Heart right ventricle (tissue), 16 donors: ENCODE results near the gene PCDH17. TPM values are rescaled to one million over a fixed set of nuclear protein-coding genes. Genes with fewer than 3 reads are reported as not detected.

Experiments
- ATAC-seq, 8 donors: fragments of 200-7000 bp; cut with Tn5 transposase; one replicate each; pipeline ENCODE4 v1.9.1; 2020; ENCODE audit warnings: mild to moderate bottlenecking in 8 of 8, moderate library complexity in 8 of 8, moderate number of reproducible peaks in 1 of 8
- DNase-seq, 2 donors: peaks; one replicate each; pipeline ENCODE4 v3.0.0-alpha.2; 2020
- H3K27ac ChIP-seq, 10 donors: fragments of 200-600 bp; sonication (generic) in 2 of 10; one replicate each; pipeline versions ENCODE4 v1.5.0 to v1.8.0; 2020 to 2022; ENCODE audit warnings: mild to moderate bottlenecking in 3 of 10
- H3K27me3 ChIP-seq, 7 donors: fragments of 200-600 bp; one replicate each; pipeline ENCODE4 v1.8.0; 2021 to 2022; ENCODE audit warnings: mild to moderate bottlenecking in 2 of 7
- H3K36me3 ChIP-seq, 9 donors: fragments of 200-600 bp; sonication (generic) in 1 of 9; one replicate each; pipeline versions ENCODE4 v1.5.0 to v1.8.0; 2020 to 2022; ENCODE audit warnings: mild to moderate bottlenecking in 2 of 9
- H3K4me1 ChIP-seq, 9 donors: fragments of 200-600 bp; sonication (generic) in 1 of 9; one replicate each; pipeline versions ENCODE4 v1.5.0 to v1.8.0; 2020 to 2022; ENCODE audit warnings: mild to moderate bottlenecking in 4 of 9
- H3K4me3 ChIP-seq, 10 donors: fragments of 200-600 bp; sonication (generic) in 2 of 10; one replicate each; pipeline versions ENCODE4 v1.5.0 to v1.8.0; 2020 to 2022; ENCODE audit warnings: mild to moderate bottlenecking in 7 of 10, moderate library complexity in 2 of 10
- H3K9me3 ChIP-seq, 11 donors: fragments of 200-600 bp in 10 of 11; sonication (generic) in 2 of 11; one replicate each; pipeline versions ENCODE4 v1.5.0 to v1.8.0; 2013 to 2022; ENCODE audit warnings: mild to moderate bottlenecking in 2 of 11, control low read depth in 1 of 11, moderate library complexity in 1 of 11
- WGBS, 2 donors: extraction: QIAGEN DNeasy Blood & Tissue Kit; methylation state at CpG; one replicate each; pipeline ENCODE4 v1.1.7; 2013; ENCODE audit warnings: inconsistent platforms in 1 of 2; 5-methylcytosine and 5-hydroxymethylcytosine counted together
- intact Hi-C, 10 donors: fragments of 100-400 bp; cut with DNase I; formaldehyde crosslinking; loops; one replicate each; pipeline versions ENCODE4 v1.11.1 to v1.14.2; 2022
- polyA plus RNA-seq, 2 donors: library from polyadenylated mRNA; stranded (reverse); fragments of 200-250 nt; gene quantifications; one replicate each; pipeline ENCODE4 v1.2.3, GENCODE V29; 2013
- total RNA-seq, 10 donors: library from RNA; stranded (reverse); fragmentation: NEBNext Ultra II Directional in 3 of 10; extraction: Animal tissue kit (Norgen Biotek cat#: 25700) in 3 of 10; gene quantifications; one replicate each; pipeline versions ENCODE4 v1.2.1 to v1.2.4, GENCODE V29; 2021 to 2023
- TF ChIP-seq, protein P1 (sequence below), 9 donors: fragments of 200-600 bp; sonication (generic) in 2 of 9; IDR thresholded peaks; one replicate each; pipeline versions ENCODE4 v1.5.0 to v1.8.0; 2021 to 2022; ENCODE audit warnings: antibody characterized with exemption in 9 of 9, mild to moderate bottlenecking in 5 of 9, moderate library complexity in 1 of 9
- donor health status: Arrhythmogenic right ventricular cardiomyopathy.
- donor health status: ischemic (EF 13 %, LVEDD 7.1; RV severe dilation, severe dysfunction).
- donor health status: healthy with polysubstance abuse.
- donor health status: DM: no; HTN: yes; CAD: no.
- donor health status: DM: no; HTN: no; CAD: no.
- donor health status: ischemic (EF 25% LVEDD 6.9; RV normal size, moderate dysfunction).
- donor health status: ischemic (EF 25% LVEDD 5.7; RV mildly dilated, moderate dysfunction).
- donor health status: healthy.
- donor health status: DM: yes; HTN: yes; CAD: no.
- donor health status: Ischemic cardiomyopathy.
- donor health status: ischemic (EF 35%, LVEDD 5.7; RV mildly dilated, moderate dysfunction).
- donor health status: nonischemic (EF 11% LVEDD 7.7; RV severe dilation, severe dysfunction).
- donor health status: DM: yes; HTN: yes; CAD: no.
- donor health status: PGD.
- donor health status: ischemic (EF 29% LVEDD 5.4; RV normal size, mild dysfunction).
- donor health status: nonischemic (EF 23%, LVEDD 6.1; RV moderate dilation, normal function).

Gene PCDH17
- total and polyA plus RNA-seq, 12 donors, result 0.88 to 14.3 (median 3.3) TPM

DNA sequence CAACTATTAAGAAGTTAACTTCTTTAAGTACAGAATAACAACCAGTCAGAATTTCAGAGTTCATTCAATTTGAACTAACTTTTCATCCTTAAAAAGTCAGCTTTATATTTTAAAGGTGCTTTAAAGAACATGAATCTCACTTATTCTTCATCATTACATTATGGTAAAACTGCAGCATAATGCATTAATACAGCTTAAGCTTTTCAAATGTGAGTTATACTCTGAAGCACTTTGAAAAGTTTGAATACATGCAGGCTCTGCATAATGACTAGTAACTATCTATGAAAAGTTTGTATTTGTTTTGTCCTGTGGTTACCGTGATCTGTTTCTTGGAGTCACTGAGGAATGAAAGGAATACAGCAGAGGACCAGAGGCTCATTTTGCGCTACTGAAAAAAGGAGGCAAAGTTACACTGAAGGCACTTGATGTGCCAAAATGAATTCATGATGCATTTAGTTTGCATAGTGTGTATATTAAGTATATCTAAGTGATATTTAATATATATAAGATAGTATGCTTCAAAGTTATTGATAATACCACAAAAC lies 4.1 kb downstream of the PCDH17 start:
- TF ChIP-seq, protein P1, sequence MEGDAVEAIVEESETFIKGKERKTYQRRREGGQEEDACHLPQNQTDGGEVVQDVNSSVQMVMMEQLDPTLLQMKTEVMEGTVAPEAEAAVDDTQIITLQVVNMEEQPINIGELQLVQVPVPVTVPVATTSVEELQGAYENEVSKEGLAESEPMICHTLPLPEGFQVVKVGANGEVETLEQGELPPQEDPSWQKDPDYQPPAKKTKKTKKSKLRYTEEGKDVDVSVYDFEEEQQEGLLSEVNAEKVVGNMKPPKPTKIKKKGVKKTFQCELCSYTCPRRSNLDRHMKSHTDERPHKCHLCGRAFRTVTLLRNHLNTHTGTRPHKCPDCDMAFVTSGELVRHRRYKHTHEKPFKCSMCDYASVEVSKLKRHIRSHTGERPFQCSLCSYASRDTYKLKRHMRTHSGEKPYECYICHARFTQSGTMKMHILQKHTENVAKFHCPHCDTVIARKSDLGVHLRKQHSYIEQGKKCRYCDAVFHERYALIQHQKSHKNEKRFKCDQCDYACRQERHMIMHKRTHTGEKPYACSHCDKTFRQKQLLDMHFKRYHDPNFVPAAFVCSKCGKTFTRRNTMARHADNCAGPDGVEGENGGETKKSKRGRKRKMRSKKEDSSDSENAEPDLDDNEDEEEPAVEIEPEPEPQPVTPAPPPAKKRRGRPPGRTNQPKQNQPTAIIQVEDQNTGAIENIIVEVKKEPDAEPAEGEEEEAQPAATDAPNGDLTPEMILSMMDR (IDR thresholded peaks at IDR 0.05), result no peak
- no peaks in the 10 kb centered on the region for H3K36me3 ChIP-seq
- H3K4me3 ChIP-seq, result peak overlapping the region in 8 of 10 donors; percentile 10 to 77 (median 66)
- no peak for DNase-seq
- ATAC-seq, result no peak
- intact Hi-C loops, result loop anchor here in 1 of 10 donors (10.0 kb wide), 1 partner anchor 79 kb away; no protein-coding TSS in a partner anchor
- H3K9me3 ChIP-seq, result no peaks in the 10 kb centered on the region
- WGBS, 2 donors, result 18 to 21% methylated on average over 2 of the region's 2 CpGs
- peaks cover 0 to 55% (median 26%) of the 10 kb centered on the region in 7 donors for H3K27me3 ChIP-seq
- H3K27ac ChIP-seq, result peak overlapping the region in 3 of 10 donors; percentile 4 to 87 (median 83)
- peaks cover 0 to 50% (median 19%) of the 10 kb centered on the region in 9 donors for H3K4me1 ChIP-seq

DNA sequence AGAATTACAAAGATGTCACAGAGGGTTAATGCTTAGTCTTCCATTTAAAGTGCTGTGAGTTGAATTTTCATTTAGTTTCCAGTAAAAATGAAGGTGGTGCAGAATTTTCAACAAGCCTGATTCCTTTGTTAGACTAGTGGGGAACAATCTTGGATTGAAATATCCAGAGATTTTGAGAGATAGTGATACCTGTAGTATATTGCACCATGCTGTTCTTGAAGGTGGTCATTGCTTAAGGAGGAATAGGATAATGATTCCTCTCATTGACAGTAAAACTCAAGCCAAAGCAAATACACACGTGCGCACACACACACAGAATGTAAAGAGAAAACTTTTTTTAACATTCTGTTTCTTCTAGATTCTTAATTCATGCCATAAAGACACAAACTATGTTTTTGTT lies 5.3 kb downstream of the PCDH17 start:
- peaks cover 0 to 54% (median 11%) of the 10 kb centered on the region in 9 donors for H3K4me1 ChIP-seq
- H3K27me3 ChIP-seq, result peaks cover 0 to 43% (median 26%) of the 10 kb centered on the region in 7 donors
- H3K9me3 ChIP-seq, result no peaks in the 10 kb centered on the region
- intact Hi-C loops, result loop anchor here in 1 of 10 donors (10.0 kb wide), 1 partner anchor 78 kb away; no protein-coding TSS in a partner anchor
- DNase-seq (no peak), ATAC-seq (no peak)
- no peak overlapping the region for H3K27ac ChIP-seq
- TF ChIP-seq, protein P1 (IDR thresholded peaks at IDR 0.05), result no peak
- no peaks in the 10 kb centered on the region for H3K36me3 ChIP-seq
- WGBS, 2 donors, result 55 to 60% methylated on average over 2 of the region's 2 CpGs
- peak overlapping the region in 7 of 10 donors; percentile 2 to 77 (median 68) for H3K4me3 ChIP-seq

DNA sequence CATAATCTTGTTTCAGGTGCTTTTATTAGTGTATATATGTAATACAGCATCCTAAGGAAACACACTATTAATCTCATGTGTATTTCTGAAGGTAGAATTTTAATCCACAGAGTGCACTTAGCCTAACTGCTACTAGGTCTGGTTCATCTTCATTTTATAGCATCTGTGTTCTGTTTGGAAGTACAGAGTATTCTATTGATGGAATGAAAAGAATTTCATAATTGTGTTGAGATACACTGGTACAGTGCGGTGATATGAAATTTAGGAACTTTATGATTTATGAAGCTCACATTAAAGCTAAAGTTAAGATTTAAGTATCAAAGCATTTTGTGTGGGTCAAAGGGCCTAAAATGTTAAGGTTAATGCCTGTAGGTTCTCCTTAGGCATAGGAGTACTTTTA lies 6.0 kb downstream of the PCDH17 start:
- Histone ChIP-seq H3K27ac (no peak overlapping the region), H3K9me3 (no peaks in the 10 kb centered on the region), H3K4me1 (peaks cover 0 to 48% (median 5%) of the 10 kb centered on the region in 9 donors), H3K4me3 (peak overlapping the region in 6 of 10 donors; percentile 17 to 77 (median 69)), H3K27me3 (peaks cover 0 to 36% (median 20%) of the 10 kb centered on the region in 7 donors), H3K36me3 (no peaks in the 10 kb centered on the region)
- 65 to 72% methylated on average over 1 of the region's 1 CpG for WGBS, 2 donors
- TF ChIP-seq, protein P1 (IDR thresholded peaks at IDR 0.05), result no peak
- ATAC-seq, result no peak
- intact Hi-C loops, result loop anchor here in 1 of 10 donors (10.0 kb wide), 1 partner anchor 77 kb away; no protein-coding TSS in a partner anchor
- no peak for DNase-seq

DNA sequence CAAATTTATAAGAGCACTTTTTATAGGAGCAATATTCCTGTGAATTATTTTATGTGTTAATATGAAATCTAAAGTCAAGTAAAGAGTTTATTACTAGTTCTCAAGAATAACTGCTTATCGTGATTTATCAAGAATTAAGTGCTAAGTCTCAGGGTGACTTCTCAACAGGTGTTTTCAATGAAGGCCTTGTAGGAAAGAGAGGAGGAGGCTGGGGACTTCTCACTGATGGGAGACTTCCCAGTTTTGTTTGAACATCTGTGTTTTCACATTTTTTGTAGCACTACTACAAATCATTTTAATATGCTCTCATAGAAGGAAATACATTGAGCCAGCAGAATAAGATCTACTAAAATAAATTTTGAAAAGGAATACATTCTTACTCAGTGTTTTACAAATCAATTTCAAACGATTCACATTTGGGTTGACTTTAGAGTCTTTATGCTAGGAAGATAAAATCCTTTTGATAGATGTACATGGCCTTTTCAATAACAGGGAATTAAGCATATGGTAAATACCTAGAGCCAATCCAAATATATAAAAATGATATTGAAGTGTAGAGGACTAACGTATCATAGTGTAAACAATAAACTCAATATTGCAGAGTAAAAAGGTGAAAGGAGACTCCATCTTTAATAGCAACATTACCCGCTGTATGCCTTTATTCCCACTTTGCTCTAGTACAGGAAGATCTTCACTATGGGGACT lies 6.8 kb downstream of the PCDH17 start:
- intact Hi-C loops, result loop anchor here in 1 of 10 donors (10.0 kb wide), 1 partner anchor 76 kb away; no protein-coding TSS in a partner anchor
- TF ChIP-seq, protein P1 (IDR thresholded peaks at IDR 0.05), result no peak
- no peaks in the 10 kb centered on the region for H3K9me3 ChIP-seq
- DNase-seq (no peak), ATAC-seq (no peak)
- H3K4me1 ChIP-seq, result peaks cover 0 to 41% (median 0%) of the 10 kb centered on the region in 9 donors
- H3K36me3 ChIP-seq, result no peaks in the 10 kb centered on the region
- H3K27me3 ChIP-seq, result peaks cover 0 to 28% (median 12%) of the 10 kb centered on the region in 7 donors
- H3K4me3 ChIP-seq, result peak overlapping the region in 4 of 10 donors; percentile 68 to 77 (median 72)
- H3K27ac ChIP-seq, result peak overlapping the region in 1 of 10 donors; percentile 17
- 61 to 65% methylated on average over 4 of the region's 4 CpGs for WGBS, 2 donors
